HG03095 (cell line): ENCODE data around the gene HIP1.
"Not testable (repeated sequence)": the region's sequence is repeated elsewhere in the genome, so short reads cannot be mapped to it uniquely, and the experiment has no call there.

Experiments
- ATAC-seq: cut with Tn5 transposase; IDR thresholded peaks from one replicate; pipeline ENCODE4 v1.9.1; 2021; ENCODE audit warnings: moderate library complexity; ENCODE audit not compliant: unreplicated experiment

Gene HIP1

GRCh38 chr7:75646571-75647102 is 92.1 kb downstream of the HIP1 start:
- no peak for ATAC-seq

- ATAC-seq: no peak
These were observed 93.2 kb downstream of the HIP1 start for GRCh38 chr7:75645570-75645969.

DNA sequence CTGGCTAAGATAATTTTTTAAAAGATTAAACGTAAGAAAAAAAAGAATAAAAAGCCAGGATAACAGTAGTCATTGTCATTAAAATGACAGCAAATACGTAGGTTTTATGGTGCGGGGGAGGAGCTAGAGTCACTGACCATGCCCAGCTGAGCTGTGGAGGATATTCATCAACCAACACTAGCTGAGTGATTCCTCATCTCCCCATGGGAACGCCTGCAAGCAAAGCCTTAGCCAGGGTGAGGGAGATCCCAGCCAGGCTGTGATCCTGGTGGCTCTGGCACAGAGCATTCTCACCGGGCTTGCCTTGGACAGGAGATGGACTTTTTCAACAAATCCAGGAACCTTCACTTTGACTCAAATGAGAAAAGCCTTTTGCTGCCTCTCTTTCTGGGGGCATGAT is 94.2 kb downstream of the HIP1 start:
- no peak for ATAC-seq

DNA sequence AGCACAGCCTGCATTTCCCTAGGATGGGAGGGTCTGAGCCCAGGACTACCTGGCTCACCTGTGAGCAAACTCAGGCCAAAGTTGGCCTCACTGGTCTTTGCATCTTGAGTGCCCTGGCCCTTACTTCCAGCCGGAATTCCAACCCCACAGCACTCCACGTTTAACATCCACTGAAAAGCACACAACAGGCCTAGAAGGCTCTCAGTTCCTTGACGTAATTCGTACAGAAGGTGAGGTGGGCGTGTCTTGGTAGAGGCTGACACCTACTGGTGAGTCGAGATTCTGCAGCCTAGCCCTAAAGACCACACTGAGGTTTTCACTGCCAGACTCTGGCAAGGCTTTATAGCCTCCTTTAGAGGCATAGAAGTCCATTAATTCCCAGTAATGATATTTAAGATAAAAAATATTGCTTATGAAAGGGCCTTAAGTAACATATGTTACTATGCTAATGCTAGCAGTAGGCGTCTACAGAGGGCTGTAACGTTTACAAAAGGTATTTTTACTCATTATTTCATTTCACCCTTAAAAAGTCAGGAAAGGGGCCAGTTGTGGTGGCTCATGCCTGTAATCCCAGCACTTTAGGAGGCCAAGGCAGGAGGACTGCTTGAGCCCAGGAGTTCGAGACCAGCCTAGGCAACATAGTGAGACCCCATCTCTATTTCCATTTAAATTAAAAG is 95.8 kb downstream of the HIP1 start:
- no peak for ATAC-seq

- no peak for ATAC-seq
These were observed 98.5 kb downstream of the HIP1 start for GRCh38 chr7:75640201-75640600.

DNA sequence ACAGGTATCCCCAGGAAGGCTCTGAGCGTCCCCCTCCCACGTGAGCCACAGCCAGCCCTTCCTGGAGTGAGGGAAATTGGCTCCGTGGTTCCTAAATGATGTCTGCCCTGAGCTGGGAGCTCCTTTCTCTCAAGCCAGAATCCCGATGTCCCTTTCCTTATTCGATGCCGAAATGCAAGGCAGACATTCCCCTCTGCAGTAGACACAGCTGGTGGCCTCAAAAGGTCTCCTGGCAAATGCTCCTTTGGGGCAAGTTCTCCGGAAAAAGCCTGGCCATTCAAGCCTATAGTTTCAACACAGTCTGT is 98.9 kb downstream of the HIP1 start:
- no peak for ATAC-seq

DNA sequence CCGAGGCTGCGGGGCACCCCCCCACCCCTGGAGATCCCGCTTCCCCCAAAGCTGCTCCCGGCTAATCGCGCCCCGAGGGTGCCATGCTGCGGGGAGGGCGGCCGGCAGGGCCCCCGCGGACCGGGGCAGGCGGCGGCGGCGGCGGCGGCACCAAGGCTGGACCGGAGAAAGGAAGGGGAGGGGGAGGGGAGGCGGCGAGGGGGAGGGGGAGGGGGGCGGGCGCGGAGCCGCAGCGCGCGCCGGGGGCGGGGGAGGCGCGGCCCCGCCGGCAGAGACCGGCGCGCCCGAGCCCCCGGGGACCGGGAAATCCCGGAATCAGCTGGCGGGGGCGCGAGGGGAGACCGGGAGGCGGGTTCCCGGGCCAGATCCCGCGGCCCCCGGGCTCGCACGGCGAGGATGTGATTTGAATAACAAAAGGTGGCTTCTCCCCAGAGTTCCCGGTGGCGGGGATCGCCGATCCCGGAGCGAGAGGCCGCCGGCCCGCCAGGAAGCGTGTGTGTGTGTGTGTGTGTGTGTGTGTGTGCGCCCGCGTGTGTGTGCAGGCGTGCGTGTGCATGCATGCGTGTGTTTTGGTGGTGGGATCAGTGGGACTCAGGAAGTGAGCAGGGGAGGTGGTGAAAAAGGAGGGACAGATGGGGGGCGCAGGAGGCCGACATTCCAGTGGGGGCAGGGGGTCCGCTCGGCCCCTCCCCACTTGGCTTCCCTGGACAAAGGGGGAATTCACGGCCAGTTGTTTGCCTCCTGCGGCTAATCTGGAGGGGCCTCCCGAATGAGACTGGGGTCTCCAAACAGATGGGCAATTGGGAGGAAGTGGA is 99.5 kb downstream of the HIP1 start:
- no peak for ATAC-seq

DNA sequence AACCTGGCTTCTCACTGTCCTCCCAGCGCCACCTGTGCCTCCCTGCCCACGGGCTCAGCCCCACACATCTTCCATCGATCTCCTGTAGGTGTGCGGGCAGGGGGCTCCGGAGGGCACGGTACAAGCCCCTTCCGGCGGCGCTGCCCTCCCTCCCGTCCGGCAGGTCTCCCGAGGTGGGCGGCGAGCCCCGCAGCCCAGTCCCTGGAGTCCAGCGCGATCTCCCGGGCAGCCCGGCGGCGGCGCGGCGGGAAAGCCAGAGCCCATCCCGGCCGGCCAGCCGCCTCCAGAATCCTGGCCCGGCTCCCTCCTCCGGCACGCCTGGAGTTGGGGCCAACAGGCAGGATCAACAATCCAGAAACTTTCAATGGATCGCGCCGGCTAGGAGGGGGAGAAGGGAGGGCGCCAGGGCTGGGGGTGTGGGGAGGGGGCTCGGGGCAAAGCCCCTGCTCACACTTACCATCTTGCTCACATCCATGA is 100.1 kb downstream of the HIP1 start:
- ATAC-seq: no peak

- ATAC-seq: no peak
These were observed 100.7 kb downstream of the HIP1 start for GRCh38 chr7:75637854-75638593.

DNA sequence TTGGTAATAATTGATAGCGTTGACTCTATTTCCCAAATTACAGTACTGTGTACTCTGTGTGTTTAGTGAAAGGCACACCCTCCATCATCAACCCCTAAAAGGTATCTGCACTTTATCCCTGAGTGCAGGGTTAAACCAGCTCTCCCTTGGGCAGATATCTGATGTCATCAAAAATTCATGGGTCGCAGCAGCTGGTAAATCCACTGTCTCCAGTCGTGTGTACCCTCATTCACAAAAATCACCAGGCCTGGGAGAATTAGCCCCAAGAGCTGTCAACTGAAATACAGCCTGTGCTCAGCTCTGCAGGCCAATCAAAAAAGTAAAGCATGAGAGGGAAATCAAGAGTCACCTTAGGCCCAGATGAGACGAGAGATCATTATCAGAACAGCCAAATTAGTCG is 103.7 kb downstream of the HIP1 start:
- ATAC-seq: no peak

GRCh38 chr7:75632587-75632986 is 106.2 kb downstream of the HIP1 start:
- ATAC-seq: not testable (repeated sequence)

DNA sequence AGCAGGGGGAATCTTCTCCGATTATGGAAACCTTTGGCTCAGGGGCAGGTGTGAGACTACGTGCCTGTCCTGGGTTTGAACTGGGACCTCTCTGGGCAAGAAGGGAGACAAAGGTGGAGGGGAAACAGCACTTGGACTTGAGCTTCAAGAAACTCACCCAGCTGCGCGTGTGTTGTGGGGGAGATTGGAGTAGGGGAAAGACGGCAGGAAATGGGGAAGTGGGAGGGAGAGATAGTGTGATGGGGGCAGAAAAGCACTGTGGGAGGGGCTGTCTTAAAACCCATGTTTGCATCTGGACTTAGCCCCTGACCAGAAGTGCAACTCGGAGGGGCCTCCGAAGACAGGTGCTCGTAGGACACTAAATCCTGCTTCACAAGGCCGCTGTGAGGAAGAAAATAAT is 107.0 kb downstream of the HIP1 start:
- no peak for ATAC-seq

DNA sequence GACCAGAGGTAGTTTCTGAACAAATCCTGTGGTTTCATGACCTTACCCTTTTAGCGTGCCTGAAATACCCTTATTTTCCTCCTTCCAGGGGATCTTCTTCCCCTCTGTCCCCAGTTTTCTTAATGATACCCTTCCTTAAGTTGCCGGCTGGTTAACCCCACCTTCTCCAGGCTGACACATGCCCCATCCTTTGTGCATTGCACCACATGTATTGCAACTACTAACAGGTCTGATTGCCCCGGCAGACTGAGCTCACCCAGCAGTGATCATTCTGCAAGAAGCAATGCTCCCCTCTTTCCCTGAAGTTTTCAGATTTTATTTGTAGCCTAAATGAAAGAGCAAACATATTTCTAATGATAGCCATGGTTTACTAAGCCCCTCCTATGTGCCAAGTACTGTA is 108.2 kb downstream of the HIP1 start:
- ATAC-seq: no peak

- ATAC-seq: no peak
These were observed 109.7 kb downstream of the HIP1 start for GRCh38 chr7:75629044-75629443.

DNA sequence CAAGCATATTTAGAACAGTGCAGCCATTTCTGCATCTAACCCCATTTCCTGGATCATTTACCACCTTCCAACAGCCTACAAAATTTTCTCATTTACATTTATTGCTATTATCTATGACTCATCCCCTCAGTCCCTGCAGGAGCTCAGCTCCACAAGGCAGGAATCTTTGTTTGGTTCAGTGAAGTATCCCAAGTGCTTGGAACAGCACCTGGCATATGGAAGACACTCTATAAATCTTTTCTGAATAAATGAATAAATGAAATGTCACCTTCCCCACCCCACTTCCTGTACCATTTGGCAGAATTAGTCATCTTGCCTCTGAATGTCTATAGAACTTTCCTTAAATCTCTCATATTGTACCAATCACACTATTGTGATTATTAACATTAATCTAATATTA is 110.7 kb downstream of the HIP1 start:
- ATAC-seq: no peak

- no peak for ATAC-seq
These were observed 111.8 kb downstream of the HIP1 start for GRCh38 chr7:75626954-75627353.

DNA sequence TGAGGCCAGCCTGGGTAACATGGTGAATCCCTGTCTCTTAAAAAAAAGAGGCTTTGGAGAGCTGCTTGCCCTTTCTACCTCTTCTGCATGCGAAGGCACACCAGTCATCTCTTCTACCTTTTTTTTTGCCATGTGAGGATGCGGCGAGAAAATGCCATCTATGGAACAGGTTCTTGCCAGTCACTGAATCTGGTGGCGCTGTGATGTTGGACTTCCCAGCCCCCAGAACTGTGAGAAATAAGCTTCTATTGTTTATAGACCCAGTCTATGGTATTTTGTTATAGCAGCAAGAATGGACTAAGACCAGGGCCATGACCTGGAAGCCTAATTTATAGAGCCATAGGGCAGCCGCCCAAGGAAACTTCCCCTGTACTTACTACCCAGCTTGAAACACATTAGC is 112.9 kb downstream of the HIP1 start:
- ATAC-seq: no peak

- no peak for ATAC-seq
These were observed 114.5 kb downstream of the HIP1 start for GRCh38 chr7:75624134-75624832.

DNA sequence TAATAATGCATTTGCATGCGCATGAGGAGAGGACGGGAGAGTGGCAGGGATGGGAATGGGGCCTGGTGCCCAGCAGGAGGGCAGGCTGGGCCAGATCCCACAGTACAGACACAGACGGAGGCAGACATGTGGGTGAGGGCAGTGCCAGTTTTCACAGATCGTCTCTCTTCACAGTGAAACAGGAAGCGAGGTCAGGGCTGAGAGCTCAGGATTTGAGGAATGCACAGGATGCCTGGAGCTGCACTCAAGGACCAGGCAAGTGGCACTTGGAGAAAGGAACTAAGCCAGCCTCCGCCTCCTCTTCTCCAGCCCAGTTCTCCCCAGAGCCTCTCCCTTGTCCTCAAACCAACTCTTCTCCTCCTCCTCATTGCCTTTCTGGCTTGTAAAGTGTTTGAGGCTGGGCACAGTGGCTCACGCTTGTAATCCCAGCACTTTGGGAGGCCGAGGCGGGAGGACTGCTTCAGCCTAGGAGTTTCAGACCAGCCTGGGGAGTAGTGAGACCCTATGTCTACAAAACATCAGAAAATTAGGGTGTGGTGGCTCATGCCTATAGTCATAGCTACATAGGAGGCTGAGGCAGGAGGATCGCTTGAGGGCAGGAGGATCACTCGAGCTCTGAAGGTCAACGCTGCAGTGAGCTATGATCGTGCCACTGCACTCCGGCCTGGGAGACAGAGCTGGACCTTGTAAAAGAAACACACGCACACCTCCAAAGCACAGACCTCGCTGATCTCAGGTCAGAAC is 115.2 kb downstream of the HIP1 start:
- no peak for ATAC-seq

- ATAC-seq: no peak
These were observed 117.6 kb downstream of the HIP1 start for GRCh38 chr7:75621124-75621523.
